HG02981 (cell line): Measurements from ENCODE around the gene ASCL5.

Source experiments
- ATAC-seq: cut with Tn5 transposase; IDR thresholded peaks from one replicate; pipeline ENCODE4 v1.9.1; 2021; ENCODE audit warnings: mild to moderate bottlenecking, moderate library complexity; ENCODE audit not compliant: unreplicated experiment

Gene ASCL5

GRCh38 chr1:201153474-201154388 lies 26.7 kb upstream of the ASCL5 start:
- peak; percentile 72 for ATAC-seq

GRCh38 chr1:201149400-201149799 lies 22.4 kb upstream of the ASCL5 start:
- ATAC-seq = no peak

GRCh38 chr1:201147396-201148015 lies 20.5 kb upstream of the ASCL5 start:
- no peak for ATAC-seq

- ATAC-seq = no peak
Observed at GRCh38 chr1:201146626-201147390, 19.8 kb upstream of the ASCL5 start.

- no peak for ATAC-seq
Observed at GRCh38 chr1:201145816-201146215, 18.8 kb upstream of the ASCL5 start.

GRCh38 chr1:201145132-201145531 lies 18.1 kb upstream of the ASCL5 start:
- no peak for ATAC-seq

- ATAC-seq = no peak
Observed at GRCh38 chr1:201144701-201145100, 17.7 kb upstream of the ASCL5 start.

- ATAC-seq = no peak
Observed at GRCh38 chr1:201143726-201144635, 17.0 kb upstream of the ASCL5 start.

- ATAC-seq = no peak
Observed at GRCh38 chr1:201142849-201143725, 16.1 kb upstream of the ASCL5 start.

- ATAC-seq = no peak
Observed at GRCh38 chr1:201142011-201142848, 15.2 kb upstream of the ASCL5 start.

GRCh38 chr1:201141418-201141817 lies 14.4 kb upstream of the ASCL5 start:
- no peak for ATAC-seq

GRCh38 chr1:201140941-201141260 lies 13.9 kb upstream of the ASCL5 start:
- no peak for ATAC-seq

- no peak for ATAC-seq
Observed at GRCh38 chr1:201140235-201140940, 13.4 kb upstream of the ASCL5 start.

GRCh38 chr1:201139756-201140155 lies 12.8 kb upstream of the ASCL5 start:
- no peak for ATAC-seq

GRCh38 chr1:201139306-201139705 lies 12.3 kb upstream of the ASCL5 start:
- no peak for ATAC-seq

GRCh38 chr1:201138311-201138840 lies 11.4 kb upstream of the ASCL5 start:
- ATAC-seq = no peak

GRCh38 chr1:201137579-201138310 lies 10.8 kb upstream of the ASCL5 start:
- ATAC-seq = no peak
